Mucosa of descending colon (tissue), 3 donors: ENCODE data around the gene CHD3. TPM values are rescaled to one million over a fixed set of nuclear protein-coding genes. Genes with fewer than 3 reads are reported as not detected.

Experiments used
- ATAC-seq: fragments of 200-7000 bp; cut with Tn5 transposase; one replicate; pipeline ENCODE4 v1.9.1; 2020; ENCODE audit warnings: mild to moderate bottlenecking, moderate library complexity
- DNase-seq, 3 donors: peaks; one replicate each; pipeline ENCODE4 v3.0.0-alpha.2; 2020
- H3K36me3 ChIP-seq: fragments of 200-600 bp; one replicate; pipeline ENCODE4 v1.8.0; 2021; ENCODE audit warnings: low read depth, mild to moderate bottlenecking
- H3K4me1 ChIP-seq: fragments of 200-600 bp; one replicate; pipeline ENCODE4 v1.8.0; 2021; ENCODE audit warnings: low read depth, mild to moderate bottlenecking
- H3K4me3 ChIP-seq: fragments of 200-600 bp; one replicate; pipeline ENCODE4 v1.8.0; 2021; ENCODE audit warnings: mild to moderate bottlenecking
- H3K9me3 ChIP-seq: fragments of 200-600 bp; one replicate; pipeline ENCODE4 v1.8.0; 2021; ENCODE audit warnings: mild to moderate bottlenecking
- intact Hi-C, 2 donors: fragments of 100-400 bp; cut with DNase I in 1 of 2; cut with micrococcal nuclease in 1 of 2; formaldehyde crosslinking; loops; one replicate each; pipeline versions ENCODE4 v1.11.0 to v1.11.1; 2022; cut with DNase I, micrococcal nuclease
- total RNA-seq, 3 donors: library from RNA; stranded (reverse); fragmentation: NEBNext Ultra II Directional in 2 of 3; extraction: Animal tissue kit (Norgen Biotek cat#: 25700) in 2 of 3; gene quantifications; one replicate each; pipeline versions ENCODE4 v1.2.1 to v1.2.4, GENCODE V29; 2021 to 2023
- TF ChIP-seq, protein P1 (sequence below): fragments of 200-600 bp; IDR thresholded peaks from one replicate; pipeline ENCODE4 v1.8.0; 2022; ENCODE audit warnings: antibody characterized with exemption, mild to moderate bottlenecking
- donor health status: DM: no; HTN: no; CAD: no; lungs with moderate emphysema.
- donor health status: DM: no; HTN: no; CAD: no.
- donor health status: DM: no; HTN: yes; CAD: no.

The CHD3 gene
- total RNA-seq, 3 donors from 2014 or later, result 52.7 to 151 (median 56.5) TPM

DNA sequence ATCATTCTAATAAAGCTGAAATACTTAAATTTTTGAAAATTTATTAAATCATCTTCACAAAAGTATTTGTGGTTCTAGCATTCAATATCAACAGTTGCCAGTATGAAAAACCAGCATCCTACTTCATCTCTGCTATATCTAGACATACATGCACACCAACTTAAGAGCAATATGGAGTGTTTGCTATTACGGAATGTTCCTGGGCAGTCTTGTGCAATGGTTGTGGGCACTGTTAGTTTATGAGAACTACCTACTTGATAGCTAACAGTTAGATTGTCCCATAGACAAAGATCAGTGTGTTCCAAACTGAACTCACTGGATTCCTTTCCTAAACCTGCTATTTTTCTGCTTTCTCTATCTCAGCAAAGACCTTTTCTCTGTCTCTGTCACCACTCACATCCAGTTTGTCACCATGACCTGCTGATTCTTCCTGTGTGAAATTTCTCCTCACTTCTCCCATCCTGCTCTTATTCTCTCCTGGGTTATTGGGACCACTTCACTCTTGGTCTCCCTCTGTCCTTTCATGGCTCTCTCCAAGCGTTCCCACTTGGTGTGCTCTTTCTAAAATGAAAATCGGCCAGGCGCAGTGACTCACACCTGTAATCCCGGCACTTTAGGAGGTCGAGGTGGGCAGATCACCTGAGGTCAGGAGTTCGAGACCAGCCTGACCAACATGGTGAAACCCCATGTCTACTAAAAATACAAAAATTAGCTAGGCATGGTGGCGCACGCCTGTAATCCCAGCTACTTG lies 71.1 kb downstream of the CHD3 start:
- ATAC-seq, result no peak
- intact Hi-C loops, result no loop called here

GRCh38 chr17:7961421-7961820 lies 72.8 kb downstream of the CHD3 start:
- ATAC-seq (no peak), DNase-seq (no peak)
- Histone ChIP-seq H3K4me1 (no peaks in the 10 kb centered on the region), H3K4me3 (no peak overlapping the region), H3K9me3 (no peaks in the 10 kb centered on the region), H3K36me3 (no peaks in the 10 kb centered on the region)
- intact Hi-C loops, result no loop called here
- TF ChIP-seq, protein P1, sequence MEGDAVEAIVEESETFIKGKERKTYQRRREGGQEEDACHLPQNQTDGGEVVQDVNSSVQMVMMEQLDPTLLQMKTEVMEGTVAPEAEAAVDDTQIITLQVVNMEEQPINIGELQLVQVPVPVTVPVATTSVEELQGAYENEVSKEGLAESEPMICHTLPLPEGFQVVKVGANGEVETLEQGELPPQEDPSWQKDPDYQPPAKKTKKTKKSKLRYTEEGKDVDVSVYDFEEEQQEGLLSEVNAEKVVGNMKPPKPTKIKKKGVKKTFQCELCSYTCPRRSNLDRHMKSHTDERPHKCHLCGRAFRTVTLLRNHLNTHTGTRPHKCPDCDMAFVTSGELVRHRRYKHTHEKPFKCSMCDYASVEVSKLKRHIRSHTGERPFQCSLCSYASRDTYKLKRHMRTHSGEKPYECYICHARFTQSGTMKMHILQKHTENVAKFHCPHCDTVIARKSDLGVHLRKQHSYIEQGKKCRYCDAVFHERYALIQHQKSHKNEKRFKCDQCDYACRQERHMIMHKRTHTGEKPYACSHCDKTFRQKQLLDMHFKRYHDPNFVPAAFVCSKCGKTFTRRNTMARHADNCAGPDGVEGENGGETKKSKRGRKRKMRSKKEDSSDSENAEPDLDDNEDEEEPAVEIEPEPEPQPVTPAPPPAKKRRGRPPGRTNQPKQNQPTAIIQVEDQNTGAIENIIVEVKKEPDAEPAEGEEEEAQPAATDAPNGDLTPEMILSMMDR, result no peak

More for the DNA sequence above, 71.1 kb downstream of the CHD3 start:
- TF ChIP-seq, protein P1, result no peak
- Histone ChIP-seq H3K36me3 (no peaks in the 10 kb centered on the region), H3K4me3 (no peak overlapping the region), H3K9me3 (no peaks in the 10 kb centered on the region), H3K4me1 (no peaks in the 10 kb centered on the region)
- DNase-seq, result no peak

Other genes with a start within 250 kb of the CHD3 start
- gene ATP1B2, start 237.9 kb upstream of the CHD3 start, total RNA-seq, result 1 to 10 TPM in 1 of 3 donors, under 1 TPM in 2; 0.41 to 8.7 (median 0.67) TPM
- 10 to 100 TPM; 33.9 to 75.2 (median 57.0) TPM for gene TP53, start 201.3 kb upstream of the CHD3 start, total RNA-seq
- 1 to 10 TPM; 5.1 to 9.9 (median 5.8) TPM for gene WRAP53, start 200.3 kb upstream of the CHD3 start, total RNA-seq
- gene EFNB3, start 183.6 kb upstream of the CHD3 start, total RNA-seq, result 1 to 10 TPM in 1 of 3 donors, under 1 TPM in 2; 0.31 to 1.3 (median 0.35) TPM
- under 1 TPM; 0.19 to 0.70 (median 0.29) TPM for gene DNAH2, start 171.0 kb upstream of the CHD3 start, total RNA-seq
- gene KDM6B, start 54.6 kb upstream of the CHD3 start, total RNA-seq, result 10 to 100 TPM; 44.3 to 73.6 (median 54.6) TPM
- 1 to 10 TPM; 3.5 to 8.5 (median 6.9) TPM for gene TMEM88, start 33.7 kb upstream of the CHD3 start, total RNA-seq
- 10 to 100 TPM; 51.2 to 73.5 (median 58.2) TPM for gene NAA38, start 31.2 kb upstream of the CHD3 start, total RNA-seq
- gene CYB5D1, start 30.8 kb upstream of the CHD3 start, total RNA-seq, result 10 to 100 TPM; 11.5 to 17.0 (median 12.2) TPM
- 1 to 10 TPM; 1.4 to 3.0 (median 2.4) TPM for gene RNF227, start 27.5 kb downstream of the CHD3 start, total RNA-seq
- 1 to 10 TPM; 3.3 to 5.5 (median 3.9) TPM for gene KCNAB3, start 41.1 kb downstream of the CHD3 start, total RNA-seq
- 100 to 1,000 TPM in 2 of 3 donors, 10 to 100 TPM in 1; 86.2 to 116 (median 114) TPM for gene TRAPPC1, start 43.2 kb downstream of the CHD3 start, total RNA-seq
- 10 to 100 TPM; 23.7 to 34.5 (median 31.4) TPM for gene CNTROB, start 43.4 kb downstream of the CHD3 start, total RNA-seq
- gene GUCY2D, start 113.8 kb downstream of the CHD3 start, total RNA-seq, result under 1 TPM in 1 of 3 donors, not detected in 2; 0.26 TPM
- 1 to 10 TPM in 2 of 3 donors, under 1 TPM in 1; 0.66 to 1.3 (median 1.1) TPM for gene ALOX15B, start 150.3 kb downstream of the CHD3 start, total RNA-seq
- under 1 TPM; 0.25 to 0.65 (median 0.49) TPM for gene ALOX12B, start 198.9 kb downstream of the CHD3 start, total RNA-seq
- gene ALOXE3, start 229.7 kb downstream of the CHD3 start, total RNA-seq, result not detected
- gene HES7, start 235.3 kb downstream of the CHD3 start, total RNA-seq, result under 1 TPM in 1 of 3 donors, not detected in 2; 0.28 TPM